HepG2 (cell line): ENCODE measurements around the gene PSMC3IP. TPM values are rescaled to one million over a fixed set of nuclear protein-coding genes. Genes with fewer than 3 reads are reported as not detected.

Experiments used
- CBX2 ChIP-seq, 2 experiments: fragments of 200-600 bp in 1 of 2; sonication (generic); formaldehyde crosslinking in 1 of 2; IDR thresholded peaks; 2 replicates each; pipeline versions ENCODE4 v1.7.0 to v1.8.1; 2018 to 2022; ENCODE audit warnings: low read depth in 2 of 2, low read length in 1 of 2, mild to moderate bottlenecking in 1 of 2, missing genetic modification reagents in 1 of 2
- EEA1 ChIP-seq: sonication (generic); formaldehyde crosslinking; IDR thresholded peaks from 2 replicates; pipeline ENCODE4 v1.5.1; 2020; ENCODE audit warnings: mild to moderate bottlenecking, missing genetic modification reagents, borderline replicate concordance
- EHMT2 ChIP-seq: fragments of 200-600 bp; sonication (generic); IDR thresholded peaks from 2 replicates; pipeline ENCODE4 v1.7.0; 2017; ENCODE audit warnings: antibody characterized with exemption, low read depth, low read length, borderline replicate concordance
- HNRNPL ChIP-seq: fragments of 200-400 bp; formaldehyde crosslinking; IDR thresholded peaks from 2 replicates; pipeline ENCODE4 v1.6.1; 2017; ENCODE audit warnings: mild to moderate bottlenecking, low read depth, low read length
- NFIC ChIP-seq: IDR thresholded peaks from 2 replicates; pipeline ENCODE4 v1.6.1; 2012; ENCODE audit warnings: mild to moderate bottlenecking, low read length, inconsistent platforms
- SAFB2 ChIP-seq: sonication (generic); formaldehyde crosslinking; IDR thresholded peaks from 2 replicates; pipeline ENCODE4 v1.5.1; 2020; ENCODE audit warnings: missing genetic modification reagents, low read depth, mild to moderate bottlenecking, borderline replicate concordance
- U2AF2 ChIP-seq: fragments of 200-400 bp; formaldehyde crosslinking; IDR thresholded peaks from 2 replicates; pipeline ENCODE4 v1.6.1; 2017; ENCODE audit warnings: low read depth, mild to moderate bottlenecking, low read length
- ZC3H13 ChIP-seq: sonication (generic); formaldehyde crosslinking; IDR thresholded peaks from 2 replicates; pipeline ENCODE4 v1.8.1; 2023; ENCODE audit warnings: mild to moderate bottlenecking, missing genetic modification reagents, moderate library complexity
- ZFY ChIP-seq: sonication (generic); formaldehyde crosslinking; IDR thresholded peaks from 2 replicates; pipeline ENCODE4 v1.4.0; 2020; ENCODE audit warnings: missing genetic modification reagents
- ZNF256 ChIP-seq: sonication (generic); formaldehyde crosslinking; conservative IDR thresholded peaks from 2 replicates; pipeline ENCODE4 v1.4.0; 2020; ENCODE audit warnings: missing genetic modification reagents
- ZNF564 ChIP-seq: sonication (generic); formaldehyde crosslinking; IDR thresholded peaks from 2 replicates; pipeline ENCODE4 v1.8.1; 2023; ENCODE audit warnings: mild to moderate bottlenecking, missing genetic modification reagents
- polyA plus RNA-seq, 8 experiments: library from polyadenylated mRNA; depleted of rRNA in 3 of 8; stranded (reverse) in 7 of 8; unstranded in 1 of 8; fragments of >200 nt; fragmentation: Illumina TruSeq in 4 of 8; extraction: Trizol in 4 of 8; gene quantifications; 2 replicates each; pipeline versions ENCODE4 v1.2.1 to v1.2.3, GENCODE V29; 2011 to 2016; ENCODE audit warnings: low read depth in 4 of 8, missing spikeins in 1 of 8, mixed read lengths in 1 of 8; ENCODE audit not compliant: insufficient read depth in 1 of 8
- total RNA-seq, 5 experiments: library from RNA; depleted of rRNA; stranded (reverse); fragments of >200 nt; fragmentation: Illumina TruSeq; extraction: Trizol; gene quantifications; 2 replicates each; pipeline ENCODE4 v1.2.3, GENCODE V29; 2016; ENCODE audit warnings: low read depth in 1 of 5
- TF ChIP-seq, protein P1 (sequence below): sonication (generic); formaldehyde crosslinking; conservative IDR thresholded peaks from 2 replicates; pipeline ENCODE4 v1.4.0; 2020; ENCODE audit warnings: missing genetic modification reagents
- TF ChIP-seq, protein P2 (sequence below): sonication (generic); formaldehyde crosslinking; IDR thresholded peaks from 2 replicates; pipeline ENCODE4 v1.4.0; 2020; ENCODE audit warnings: missing genetic modification reagents, borderline replicate concordance
- TF ChIP-seq, protein P3 (sequence below): sonication (generic); formaldehyde crosslinking; IDR thresholded peaks from 2 replicates; pipeline ENCODE4 v1.5.1; 2020; ENCODE audit warnings: missing genetic modification reagents, mild to moderate bottlenecking, borderline replicate concordance
- TF ChIP-seq, protein P4 (sequence below), 2 experiments: sonication (generic) in 1 of 2; formaldehyde crosslinking in 1 of 2; IDR thresholded peaks; 2 replicates each; pipeline versions ENCODE4 v1.4.0 to v1.6.1; 2016 to 2020; ENCODE audit warnings: borderline replicate concordance in 1 of 2, low read depth in 1 of 2, mild to moderate bottlenecking in 1 of 2, missing genetic modification reagents in 1 of 2
- TF ChIP-seq, protein P5 (sequence below): sonication (generic); formaldehyde crosslinking; IDR thresholded peaks from 2 replicates; pipeline ENCODE4 v1.8.0; 2022; ENCODE audit warnings: mild to moderate bottlenecking, missing genetic modification reagents, moderate library complexity

The PSMC3IP gene
- total and polyA plus RNA-seq, 2 of the 13 experiments (the other 11 are each of a cell fraction or from before 2014, with no cell fraction given) = 6.5 to 22.4 TPM

DNA sequence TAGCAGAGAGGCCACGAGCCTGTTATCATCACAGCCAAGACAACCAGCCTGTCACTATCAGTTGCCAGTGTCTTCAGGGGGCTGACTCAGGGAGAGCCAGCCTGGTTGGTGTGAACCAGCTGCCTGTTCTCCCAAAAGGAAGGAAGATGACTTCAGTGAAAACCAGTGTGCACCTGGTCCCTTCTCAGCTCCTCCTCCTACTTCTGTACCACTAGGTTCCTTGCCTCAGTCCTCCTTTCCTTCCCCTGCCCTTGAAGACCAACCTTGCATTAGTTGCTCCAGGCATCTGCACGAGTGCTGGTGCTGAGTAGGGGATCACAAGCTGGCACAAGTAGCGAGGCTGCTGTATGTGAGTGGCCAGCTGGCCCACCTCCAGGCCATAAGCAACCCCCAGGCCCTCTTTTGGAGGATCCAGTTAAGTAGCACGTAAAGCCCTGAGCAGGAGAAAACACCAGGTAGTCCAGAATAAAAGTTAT is 40.5 kb upstream of the PSMC3IP start (continued):
- TF ChIP-seq, protein P1, sequence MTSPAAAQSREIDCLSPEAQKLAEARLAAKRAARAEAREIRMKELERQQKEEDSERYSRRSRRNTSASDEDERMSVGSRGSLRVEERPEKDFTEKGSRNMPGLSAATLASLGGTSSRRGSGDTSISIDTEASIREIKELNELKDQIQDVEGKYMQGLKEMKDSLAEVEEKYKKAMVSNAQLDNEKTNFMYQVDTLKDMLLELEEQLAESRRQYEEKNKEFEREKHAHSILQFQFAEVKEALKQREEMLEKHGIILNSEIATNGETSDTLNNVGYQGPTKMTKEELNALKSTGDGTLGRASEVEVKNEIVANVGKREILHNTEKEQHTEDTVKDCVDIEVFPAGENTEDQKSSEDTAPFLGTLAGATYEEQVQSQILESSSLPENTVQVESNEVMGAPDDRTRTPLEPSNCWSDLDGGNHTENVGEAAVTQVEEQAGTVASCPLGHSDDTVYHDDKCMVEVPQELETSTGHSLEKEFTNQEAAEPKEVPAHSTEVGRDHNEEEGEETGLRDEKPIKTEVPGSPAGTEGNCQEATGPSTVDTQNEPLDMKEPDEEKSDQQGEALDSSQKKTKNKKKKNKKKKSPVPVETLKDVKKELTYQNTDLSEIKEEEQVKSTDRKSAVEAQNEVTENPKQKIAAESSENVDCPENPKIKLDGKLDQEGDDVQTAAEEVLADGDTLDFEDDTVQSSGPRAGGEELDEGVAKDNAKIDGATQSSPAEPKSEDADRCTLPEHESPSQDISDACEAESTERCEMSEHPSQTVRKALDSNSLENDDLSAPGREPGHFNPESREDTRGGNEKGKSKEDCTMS (CRISPR knock-in tag) = no peak
- no peak for TF ChIP-seq HNRNPL
- TF ChIP-seq ZNF564 (CRISPR knock-in tag) = no peak
- peak; percentile 65; the same call in 1 of the 2 replicates for TF ChIP-seq ZC3H13 (CRISPR knock-in tag)
- no peak for TF ChIP-seq ZNF256 (CRISPR knock-in tag)
- TF ChIP-seq, protein P2, sequence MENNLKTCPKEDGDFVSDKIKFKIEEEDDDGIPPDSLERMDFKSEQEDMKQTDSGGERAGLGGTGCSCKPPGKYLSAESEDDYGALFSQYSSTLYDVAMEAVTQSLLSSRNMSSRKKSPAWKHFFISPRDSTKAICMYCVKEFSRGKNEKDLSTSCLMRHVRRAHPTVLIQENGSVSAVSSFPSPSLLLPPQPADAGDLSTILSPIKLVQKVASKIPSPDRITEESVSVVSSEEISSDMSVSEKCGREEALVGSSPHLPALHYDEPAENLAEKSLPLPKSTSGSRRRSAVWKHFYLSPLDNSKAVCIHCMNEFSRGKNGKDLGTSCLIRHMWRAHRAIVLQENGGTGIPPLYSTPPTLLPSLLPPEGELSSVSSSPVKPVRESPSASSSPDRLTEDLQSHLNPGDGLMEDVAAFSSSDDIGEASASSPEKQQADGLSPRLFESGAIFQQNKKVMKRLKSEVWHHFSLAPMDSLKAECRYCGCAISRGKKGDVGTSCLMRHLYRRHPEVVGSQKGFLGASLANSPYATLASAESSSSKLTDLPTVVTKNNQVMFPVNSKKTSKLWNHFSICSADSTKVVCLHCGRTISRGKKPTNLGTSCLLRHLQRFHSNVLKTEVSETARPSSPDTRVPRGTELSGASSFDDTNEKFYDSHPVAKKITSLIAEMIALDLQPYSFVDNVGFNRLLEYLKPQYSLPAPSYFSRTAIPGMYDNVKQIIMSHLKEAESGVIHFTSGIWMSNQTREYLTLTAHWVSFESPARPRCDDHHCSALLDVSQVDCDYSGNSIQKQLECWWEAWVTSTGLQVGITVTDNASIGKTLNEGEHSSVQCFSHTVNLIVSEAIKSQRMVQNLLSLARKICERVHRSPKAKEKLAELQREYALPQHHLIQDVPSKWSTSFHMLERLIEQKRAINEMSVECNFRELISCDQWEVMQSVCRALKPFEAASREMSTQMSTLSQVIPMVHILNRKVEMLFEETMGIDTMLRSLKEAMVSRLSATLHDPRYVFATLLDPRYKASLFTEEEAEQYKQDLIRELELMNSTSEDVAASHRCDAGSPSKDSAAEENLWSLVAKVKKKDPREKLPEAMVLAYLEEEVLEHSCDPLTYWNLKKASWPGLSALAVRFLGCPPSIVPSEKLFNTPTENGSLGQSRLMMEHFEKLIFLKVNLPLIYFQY = no peak
- 0 out of 2 replicates have a peak, but pooled peaks have one; percentile 48 for TF ChIP-seq EEA1 (CRISPR knock-in tag)
- TF ChIP-seq CBX2 (IDR thresholded peaks at IDR 0.05; ENCODE audit: low read depth, low read length) = no peak
- no peak for TF ChIP-seq CBX2 (CRISPR knock-in tag; IDR thresholded peaks at IDR 0.05; ENCODE audit: low read depth)
- no peak for TF ChIP-seq EHMT2
- TF ChIP-seq SAFB2 (CRISPR knock-in tag) = 0 out of 2 replicates have a peak, but pooled peaks have one; percentile 46
- TF ChIP-seq ZFY (CRISPR knock-in tag) = no peak
- no peak for TF ChIP-seq NFIC
- no peak for TF ChIP-seq U2AF2
- TF ChIP-seq, protein P3, sequence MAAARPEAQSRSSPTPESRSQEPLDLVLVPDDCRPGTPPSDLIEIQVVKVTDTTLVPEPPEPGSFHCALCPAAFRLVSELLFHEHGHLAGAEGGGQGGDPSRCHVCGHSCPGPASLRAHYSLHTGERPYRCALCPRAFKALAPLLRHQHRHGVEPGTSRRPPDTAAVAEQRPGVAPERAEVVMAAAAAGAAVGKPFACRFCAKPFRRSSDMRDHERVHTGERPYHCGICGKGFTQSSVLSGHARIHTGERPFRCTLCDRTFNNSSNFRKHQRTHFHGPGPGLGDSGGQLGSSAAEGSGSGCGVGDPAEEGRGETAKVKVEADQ (CRISPR knock-in tag) = no peak
- TF ChIP-seq, protein P4, sequence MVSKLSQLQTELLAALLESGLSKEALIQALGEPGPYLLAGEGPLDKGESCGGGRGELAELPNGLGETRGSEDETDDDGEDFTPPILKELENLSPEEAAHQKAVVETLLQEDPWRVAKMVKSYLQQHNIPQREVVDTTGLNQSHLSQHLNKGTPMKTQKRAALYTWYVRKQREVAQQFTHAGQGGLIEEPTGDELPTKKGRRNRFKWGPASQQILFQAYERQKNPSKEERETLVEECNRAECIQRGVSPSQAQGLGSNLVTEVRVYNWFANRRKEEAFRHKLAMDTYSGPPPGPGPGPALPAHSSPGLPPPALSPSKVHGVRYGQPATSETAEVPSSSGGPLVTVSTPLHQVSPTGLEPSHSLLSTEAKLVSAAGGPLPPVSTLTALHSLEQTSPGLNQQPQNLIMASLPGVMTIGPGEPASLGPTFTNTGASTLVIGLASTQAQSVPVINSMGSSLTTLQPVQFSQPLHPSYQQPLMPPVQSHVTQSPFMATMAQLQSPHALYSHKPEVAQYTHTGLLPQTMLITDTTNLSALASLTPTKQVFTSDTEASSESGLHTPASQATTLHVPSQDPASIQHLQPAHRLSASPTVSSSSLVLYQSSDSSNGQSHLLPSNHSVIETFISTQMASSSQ (IDR thresholded peaks at IDR 0.05; ENCODE audit: low read depth) = no peak
- TF ChIP-seq, protein P4 (CRISPR knock-in tag; IDR thresholded peaks at IDR 0.05; ENCODE audit: borderline replicate concordance) = no peak
- TF ChIP-seq, protein P5, sequence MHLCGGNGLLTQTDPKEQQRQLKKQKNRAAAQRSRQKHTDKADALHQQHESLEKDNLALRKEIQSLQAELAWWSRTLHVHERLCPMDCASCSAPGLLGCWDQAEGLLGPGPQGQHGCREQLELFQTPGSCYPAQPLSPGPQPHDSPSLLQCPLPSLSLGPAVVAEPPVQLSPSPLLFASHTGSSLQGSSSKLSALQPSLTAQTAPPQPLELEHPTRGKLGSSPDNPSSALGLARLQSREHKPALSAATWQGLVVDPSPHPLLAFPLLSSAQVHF (CRISPR knock-in tag) = no peak
